ENCODE results near the gene P4HA1. TPM values are rescaled to one million over a fixed set of nuclear protein-coding genes. Genes with fewer than 3 reads are reported as not detected.

P4HA1 gene
- total and polyA plus RNA-seq, 9 of the 15 experiments (the other 6 are each of a cell fraction or from before 2014, with no cell fraction given) = 20.2 to 177 (median 28.6) TPM

DNA sequence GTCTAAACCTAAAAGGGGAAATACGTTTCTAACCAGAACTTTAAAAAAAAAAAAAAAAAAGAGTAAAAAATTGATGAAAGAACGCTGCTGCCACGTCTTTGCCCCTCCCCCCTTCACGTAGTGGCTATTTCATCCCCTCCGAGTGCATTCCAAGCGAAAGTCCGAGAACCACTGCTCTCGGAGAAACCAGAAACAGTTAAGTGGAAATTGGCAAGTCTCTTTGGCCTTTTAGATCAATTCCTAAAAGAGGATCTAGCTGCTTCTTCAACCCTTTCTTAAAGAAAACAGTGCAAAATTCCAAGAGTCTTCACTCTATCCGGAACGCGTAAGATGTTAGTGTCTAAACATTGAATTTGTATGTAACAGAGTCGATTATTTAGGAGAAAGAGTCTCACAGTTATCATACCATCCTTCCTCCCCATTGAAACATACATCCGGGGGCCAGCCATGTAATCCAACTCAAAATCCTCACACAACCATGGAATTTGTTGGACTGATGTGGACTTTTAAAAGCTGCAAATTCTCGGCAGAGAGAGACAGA lies 1.1 kb downstream of the P4HA1 start (continued):
- TF ChIP-seq NEUROD1 (IDR thresholded peaks at IDR 0.05; ENCODE audit: borderline replicate concordance, low read depth, low read length, partially characterized antibody) = no peak
- peak; percentile 78 for TF ChIP-seq CXXC5 (CRISPR knock-in tag; IDR thresholded peaks at IDR 0.05)
- TF ChIP-seq DPF2 (IDR thresholded peaks at IDR 0.05) = peak; percentile 30; the same call in 1 of the 2 replicates
- TF ChIP-seq, protein P1, sequence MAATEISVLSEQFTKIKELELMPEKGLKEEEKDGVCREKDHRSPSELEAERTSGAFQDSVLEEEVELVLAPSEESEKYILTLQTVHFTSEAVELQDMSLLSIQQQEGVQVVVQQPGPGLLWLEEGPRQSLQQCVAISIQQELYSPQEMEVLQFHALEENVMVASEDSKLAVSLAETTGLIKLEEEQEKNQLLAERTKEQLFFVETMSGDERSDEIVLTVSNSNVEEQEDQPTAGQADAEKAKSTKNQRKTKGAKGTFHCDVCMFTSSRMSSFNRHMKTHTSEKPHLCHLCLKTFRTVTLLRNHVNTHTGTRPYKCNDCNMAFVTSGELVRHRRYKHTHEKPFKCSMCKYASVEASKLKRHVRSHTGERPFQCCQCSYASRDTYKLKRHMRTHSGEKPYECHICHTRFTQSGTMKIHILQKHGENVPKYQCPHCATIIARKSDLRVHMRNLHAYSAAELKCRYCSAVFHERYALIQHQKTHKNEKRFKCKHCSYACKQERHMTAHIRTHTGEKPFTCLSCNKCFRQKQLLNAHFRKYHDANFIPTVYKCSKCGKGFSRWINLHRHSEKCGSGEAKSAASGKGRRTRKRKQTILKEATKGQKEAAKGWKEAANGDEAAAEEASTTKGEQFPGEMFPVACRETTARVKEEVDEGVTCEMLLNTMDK (IDR thresholded peaks at IDR 0.05; ENCODE audit: borderline replicate concordance, insufficient read depth, low read depth, low read length, poor library complexity, severe bottlenecking) = no peak
- TF ChIP-seq ETV1 (tag; conservative IDR thresholded peaks at IDR 0.05; ENCODE audit: low read depth) = peak; percentile 30
- TF ChIP-seq, protein P2, sequence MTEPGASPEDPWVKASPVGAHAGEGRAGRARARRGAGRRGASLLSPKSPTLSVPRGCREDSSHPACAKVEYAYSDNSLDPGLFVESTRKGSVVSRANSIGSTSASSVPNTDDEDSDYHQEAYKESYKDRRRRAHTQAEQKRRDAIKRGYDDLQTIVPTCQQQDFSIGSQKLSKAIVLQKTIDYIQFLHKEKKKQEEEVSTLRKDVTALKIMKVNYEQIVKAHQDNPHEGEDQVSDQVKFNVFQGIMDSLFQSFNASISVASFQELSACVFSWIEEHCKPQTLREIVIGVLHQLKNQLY (CRISPR knock-in tag; conservative IDR thresholded peaks at IDR 0.05) = no peak
- TF ChIP-seq ZFX (CRISPR knock-in tag; IDR thresholded peaks at IDR 0.05) = no peak
- TF ChIP-seq KDM1A (IDR thresholded peaks at IDR 0.05) = no peak
- no peak for TF ChIP-seq TAF7 (tag; IDR thresholded peaks at IDR 0.05)
- TF ChIP-seq ZNF311 (CRISPR knock-in tag; IDR thresholded peaks at IDR 0.05) = no peak
- TF ChIP-seq FOSL1 (tag; conservative IDR thresholded peaks at IDR 0.05) = peak; percentile 26; the same call in 1 of the 2 replicates
- no peak for TF ChIP-seq GATAD2A (IDR thresholded peaks at IDR 0.05)
- no peak for TF ChIP-seq RBM34 (IDR thresholded peaks at IDR 0.05; ENCODE audit: borderline replicate concordance, insufficient read depth, low read length)
- TF ChIP-seq ZNF785 (CRISPR knock-in tag; IDR thresholded peaks at IDR 0.05) = no peak
- no peak for TF ChIP-seq ZNF253 (CRISPR knock-in tag; conservative IDR thresholded peaks at IDR 0.05)
- TF ChIP-seq ZNF23 (CRISPR knock-in tag; IDR thresholded peaks at IDR 0.05) = no peak
- no peak; a peak in 1 of 4 replicates for TF ChIP-seq ARNT (IDR thresholded peaks at IDR 0.05)
- no peak for TF ChIP-seq C11orf30 (IDR thresholded peaks at IDR 0.05; ENCODE audit: low read depth)
- no peak for TF ChIP-seq ZBTB1 (CRISPR knock-in tag; IDR thresholded peaks at IDR 0.05; ENCODE audit: borderline replicate concordance, low read depth)
- no peak; the same call in 1 of the 2 replicates for TF ChIP-seq BACH1 (tag; IDR thresholded peaks at IDR 0.05)
- peak; percentile 77 for TF ChIP-seq TEAD4 (IDR thresholded peaks at IDR 0.05; ENCODE audit: low read length)
- no peak for TF ChIP-seq TEAD4 (CRISPR knock-in tag; IDR thresholded peaks at IDR 0.05; ENCODE audit: borderline replicate concordance)
- TF ChIP-seq EGR1 (conservative IDR thresholded peaks at IDR 0.05) = no peak
- TF ChIP-seq MYBL2 (IDR thresholded peaks at IDR 0.05; ENCODE audit: low read depth) = no peak
- no peak for TF ChIP-seq MYBL2 (CRISPR knock-in tag; IDR thresholded peaks at IDR 0.05; ENCODE audit: borderline replicate concordance)
- TF ChIP-seq SRSF7 (optimal IDR thresholded peaks at IDR 0.05; ENCODE audit: low read depth, low read length) = no peak
- TF ChIP-seq HDAC8 (tag; IDR thresholded peaks at IDR 0.05) = no peak
- no peak for TF ChIP-seq HDAC6 (IDR thresholded peaks at IDR 0.05; ENCODE audit: low read depth, low read length)
- TF ChIP-seq, protein P3, sequence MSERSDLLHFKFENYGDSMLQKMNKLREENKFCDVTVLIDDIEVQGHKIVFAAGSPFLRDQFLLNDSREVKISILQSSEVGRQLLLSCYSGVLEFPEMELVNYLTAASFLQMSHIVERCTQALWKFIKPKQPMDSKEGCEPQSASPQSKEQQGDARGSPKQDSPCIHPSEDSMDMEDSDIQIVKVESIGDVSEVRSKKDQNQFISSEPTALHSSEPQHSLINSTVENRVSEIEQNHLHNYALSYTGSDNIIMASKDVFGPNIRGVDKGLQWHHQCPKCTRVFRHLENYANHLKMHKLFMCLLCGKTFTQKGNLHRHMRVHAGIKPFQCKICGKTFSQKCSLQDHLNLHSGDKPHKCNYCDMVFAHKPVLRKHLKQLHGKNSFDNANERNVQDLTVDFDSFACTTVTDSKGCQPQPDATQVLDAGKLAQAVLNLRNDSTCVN (CRISPR knock-in tag; IDR thresholded peaks at IDR 0.05) = 0 out of 2 replicates have a peak, but pooled peaks have one; percentile 45
